Breast epithelium (tissue), 3 donors: ENCODE data around the gene CUL1.

Experiments used
- POLR2A ChIP-seq: fragments of 450-650 bp; IDR thresholded peaks from one replicate; pipeline ENCODE4 v1.6.1; 2016; ENCODE audit warnings: antibody characterized with exemption, mild to moderate bottlenecking, moderate library complexity
- TF ChIP-seq, protein P1 (sequence below), 3 donors: fragments of 450-650 bp; IDR thresholded peaks; one replicate each; pipeline ENCODE4 v1.5.1; 2016 to 2017; ENCODE audit warnings: antibody characterized with exemption in 3 of 3, mild to moderate bottlenecking in 3 of 3, moderate library complexity in 3 of 3

DNA sequence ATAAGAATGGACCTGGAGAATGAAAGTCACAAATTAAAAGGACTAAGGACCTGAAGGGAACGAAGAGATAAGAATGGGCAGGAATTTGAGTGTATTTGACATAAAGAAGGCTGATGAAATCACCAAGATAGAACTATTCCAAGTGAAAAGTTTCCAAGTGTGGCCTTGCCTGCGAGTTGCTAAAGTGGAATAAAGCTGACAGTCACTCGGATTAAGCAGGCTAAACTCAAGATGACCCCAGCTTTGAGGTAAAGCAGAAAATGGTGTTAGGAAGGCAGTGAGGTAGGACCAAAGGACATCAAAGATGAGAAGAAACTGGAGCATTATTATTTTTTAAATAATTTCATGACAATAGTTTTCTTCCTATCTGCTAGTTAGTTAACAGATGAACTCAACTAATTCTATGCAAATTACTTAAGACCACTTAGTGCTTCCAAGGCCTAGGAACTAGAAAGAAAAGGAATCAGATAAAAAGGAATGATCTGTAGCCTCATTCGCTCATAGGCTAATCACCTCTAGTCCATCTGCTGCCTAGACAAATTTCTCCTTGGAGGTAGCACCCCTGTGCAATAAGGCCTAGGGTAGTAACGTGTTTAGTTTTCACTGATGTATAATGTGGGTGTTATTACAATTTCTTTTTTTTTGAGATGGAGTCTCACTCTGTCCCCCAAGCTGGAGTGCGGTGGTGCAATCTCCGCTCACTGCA lies 150.8 kb downstream of the CUL1 start:
- TF ChIP-seq, protein P1, sequence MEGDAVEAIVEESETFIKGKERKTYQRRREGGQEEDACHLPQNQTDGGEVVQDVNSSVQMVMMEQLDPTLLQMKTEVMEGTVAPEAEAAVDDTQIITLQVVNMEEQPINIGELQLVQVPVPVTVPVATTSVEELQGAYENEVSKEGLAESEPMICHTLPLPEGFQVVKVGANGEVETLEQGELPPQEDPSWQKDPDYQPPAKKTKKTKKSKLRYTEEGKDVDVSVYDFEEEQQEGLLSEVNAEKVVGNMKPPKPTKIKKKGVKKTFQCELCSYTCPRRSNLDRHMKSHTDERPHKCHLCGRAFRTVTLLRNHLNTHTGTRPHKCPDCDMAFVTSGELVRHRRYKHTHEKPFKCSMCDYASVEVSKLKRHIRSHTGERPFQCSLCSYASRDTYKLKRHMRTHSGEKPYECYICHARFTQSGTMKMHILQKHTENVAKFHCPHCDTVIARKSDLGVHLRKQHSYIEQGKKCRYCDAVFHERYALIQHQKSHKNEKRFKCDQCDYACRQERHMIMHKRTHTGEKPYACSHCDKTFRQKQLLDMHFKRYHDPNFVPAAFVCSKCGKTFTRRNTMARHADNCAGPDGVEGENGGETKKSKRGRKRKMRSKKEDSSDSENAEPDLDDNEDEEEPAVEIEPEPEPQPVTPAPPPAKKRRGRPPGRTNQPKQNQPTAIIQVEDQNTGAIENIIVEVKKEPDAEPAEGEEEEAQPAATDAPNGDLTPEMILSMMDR (IDR thresholded peaks at IDR 0.05) = no peak
- TF ChIP-seq POLR2A = no peak
